Measurements from ENCODE around the gene STAT1. TPM values are rescaled to one million over a fixed set of nuclear protein-coding genes. Genes with fewer than 3 reads are reported as not detected.

Gene STAT1
- total RNA-seq, 1 donor = 132 TPM

DNA sequence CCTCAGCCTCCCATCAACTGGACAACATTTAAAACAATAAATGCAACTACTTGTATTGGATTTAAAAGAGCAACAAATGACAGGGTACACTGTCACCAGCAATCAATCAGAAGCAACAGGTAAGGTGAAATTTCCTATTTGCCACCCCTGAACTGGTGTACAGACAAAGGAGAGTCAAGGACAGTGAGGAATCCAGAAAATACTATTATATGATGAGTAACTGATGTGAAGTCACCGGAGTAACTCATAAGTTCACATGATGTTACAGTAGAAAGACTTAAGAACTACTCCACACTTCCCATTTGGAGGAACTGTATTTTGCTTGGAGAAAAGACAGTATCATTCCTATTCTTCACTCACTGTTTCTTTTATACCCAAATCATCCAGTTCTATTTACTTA is 4.1 kb upstream of the STAT1 start:
- TF ChIP-seq, protein P1, sequence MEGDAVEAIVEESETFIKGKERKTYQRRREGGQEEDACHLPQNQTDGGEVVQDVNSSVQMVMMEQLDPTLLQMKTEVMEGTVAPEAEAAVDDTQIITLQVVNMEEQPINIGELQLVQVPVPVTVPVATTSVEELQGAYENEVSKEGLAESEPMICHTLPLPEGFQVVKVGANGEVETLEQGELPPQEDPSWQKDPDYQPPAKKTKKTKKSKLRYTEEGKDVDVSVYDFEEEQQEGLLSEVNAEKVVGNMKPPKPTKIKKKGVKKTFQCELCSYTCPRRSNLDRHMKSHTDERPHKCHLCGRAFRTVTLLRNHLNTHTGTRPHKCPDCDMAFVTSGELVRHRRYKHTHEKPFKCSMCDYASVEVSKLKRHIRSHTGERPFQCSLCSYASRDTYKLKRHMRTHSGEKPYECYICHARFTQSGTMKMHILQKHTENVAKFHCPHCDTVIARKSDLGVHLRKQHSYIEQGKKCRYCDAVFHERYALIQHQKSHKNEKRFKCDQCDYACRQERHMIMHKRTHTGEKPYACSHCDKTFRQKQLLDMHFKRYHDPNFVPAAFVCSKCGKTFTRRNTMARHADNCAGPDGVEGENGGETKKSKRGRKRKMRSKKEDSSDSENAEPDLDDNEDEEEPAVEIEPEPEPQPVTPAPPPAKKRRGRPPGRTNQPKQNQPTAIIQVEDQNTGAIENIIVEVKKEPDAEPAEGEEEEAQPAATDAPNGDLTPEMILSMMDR (IDR thresholded peaks at IDR 0.05; ENCODE audit: insufficient read depth, low read depth, low read length) = no peak
- H3K4me3 ChIP-seq (ENCODE audit: low read depth, low read length) = no peak overlapping the region
- DNase-seq (ENCODE audit: low read depth) = no peak

DNA sequence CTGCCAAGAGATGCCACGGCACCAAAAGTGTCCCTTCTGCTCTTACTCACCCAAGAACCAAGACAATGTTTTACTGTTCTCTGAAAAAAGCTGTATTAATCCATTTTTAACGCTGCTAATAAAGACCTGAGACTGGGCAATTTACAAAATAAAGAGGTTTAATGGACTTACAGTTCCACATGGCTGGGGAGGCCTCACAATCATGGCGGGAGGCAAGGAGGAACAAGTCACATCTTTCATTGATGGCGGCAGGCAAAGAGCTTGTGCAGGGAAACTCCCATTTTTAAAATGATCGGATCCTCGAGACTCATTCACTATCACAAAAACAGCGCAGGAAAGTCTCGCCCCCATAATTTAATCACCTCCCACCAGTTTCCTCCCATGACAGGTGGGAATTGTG is 1.9 kb upstream of the STAT1 start:
- TF ChIP-seq, protein P1 (IDR thresholded peaks at IDR 0.05; ENCODE audit: insufficient read depth, low read depth, low read length) = no peak

DNA sequence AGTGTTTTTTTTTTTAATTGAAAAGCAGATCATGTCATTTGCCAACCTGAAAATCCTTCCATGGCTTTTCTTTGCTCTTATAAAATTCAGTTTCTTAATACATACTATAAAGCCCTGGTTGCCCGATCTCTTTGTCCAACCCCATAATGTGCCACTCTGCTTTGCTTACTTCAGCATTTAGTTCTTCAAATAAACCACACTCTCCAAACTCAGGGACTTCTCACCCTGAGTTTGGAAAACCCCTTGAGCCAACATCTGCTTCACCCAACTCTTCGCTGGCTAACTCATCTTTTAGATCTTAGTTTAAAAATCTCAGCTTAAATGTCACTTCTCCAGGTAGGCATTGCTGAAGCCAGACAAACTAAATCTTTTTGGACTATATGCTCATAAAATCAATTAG is 1.3 kb upstream of the STAT1 start:
- no peak overlapping the region for H3K4me3 ChIP-seq (ENCODE audit: low read depth, low read length)
- DNase-seq (ENCODE audit: low read depth) = no peak
- TF ChIP-seq, protein P1 (IDR thresholded peaks at IDR 0.05; ENCODE audit: insufficient read depth, low read depth, low read length) = no peak

More for the DNA sequence above, 1.9 kb upstream of the STAT1 start:
- DNase-seq (ENCODE audit: low read depth) = no peak
- no peak overlapping the region for H3K4me3 ChIP-seq (ENCODE audit: low read depth, low read length)

DNA sequence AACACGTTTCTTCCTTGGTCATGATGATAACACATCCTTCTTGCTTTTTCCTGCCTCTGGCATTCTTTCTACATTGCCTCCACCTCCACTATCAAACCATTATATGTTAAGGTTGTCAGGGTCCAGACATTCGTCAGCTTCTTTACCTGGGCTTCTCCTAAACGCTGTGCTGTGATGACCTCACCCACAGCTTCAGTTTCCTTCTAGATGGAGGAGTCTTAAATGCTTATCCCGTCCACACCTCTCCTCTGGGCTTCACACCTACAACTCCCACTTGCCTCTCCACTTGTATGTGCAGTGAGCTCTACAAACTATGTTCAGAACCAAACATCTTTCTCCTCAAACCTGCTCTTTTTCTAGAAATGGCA is 666 bp upstream of the STAT1 start:
- TF ChIP-seq, protein P1 (IDR thresholded peaks at IDR 0.05; ENCODE audit: insufficient read depth, low read depth, low read length) = no peak
- no peak for DNase-seq (ENCODE audit: low read depth)
- H3K4me3 ChIP-seq (ENCODE audit: low read depth, low read length) = peak overlapping the region; percentile 66

DNA sequence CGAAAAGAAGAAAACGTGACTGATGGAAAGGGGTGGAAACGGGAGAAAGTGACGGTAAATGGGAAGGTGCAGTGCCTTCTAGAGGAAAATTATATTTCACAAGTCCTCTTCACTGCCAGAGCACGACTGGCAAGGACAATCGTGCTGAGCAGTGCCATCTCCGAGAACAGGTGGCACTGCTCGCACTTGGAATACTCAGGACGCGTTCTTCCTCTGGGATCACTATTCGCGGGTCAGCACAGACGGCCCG is 364 bp downstream of the STAT1 start:
- DNase-seq (ENCODE audit: low read depth) = no peak
- peak overlapping the region; percentile 66 for H3K4me3 ChIP-seq (ENCODE audit: low read depth, low read length)
- TF ChIP-seq, protein P1 (IDR thresholded peaks at IDR 0.05; ENCODE audit: insufficient read depth, low read depth, low read length) = no peak

DNA sequence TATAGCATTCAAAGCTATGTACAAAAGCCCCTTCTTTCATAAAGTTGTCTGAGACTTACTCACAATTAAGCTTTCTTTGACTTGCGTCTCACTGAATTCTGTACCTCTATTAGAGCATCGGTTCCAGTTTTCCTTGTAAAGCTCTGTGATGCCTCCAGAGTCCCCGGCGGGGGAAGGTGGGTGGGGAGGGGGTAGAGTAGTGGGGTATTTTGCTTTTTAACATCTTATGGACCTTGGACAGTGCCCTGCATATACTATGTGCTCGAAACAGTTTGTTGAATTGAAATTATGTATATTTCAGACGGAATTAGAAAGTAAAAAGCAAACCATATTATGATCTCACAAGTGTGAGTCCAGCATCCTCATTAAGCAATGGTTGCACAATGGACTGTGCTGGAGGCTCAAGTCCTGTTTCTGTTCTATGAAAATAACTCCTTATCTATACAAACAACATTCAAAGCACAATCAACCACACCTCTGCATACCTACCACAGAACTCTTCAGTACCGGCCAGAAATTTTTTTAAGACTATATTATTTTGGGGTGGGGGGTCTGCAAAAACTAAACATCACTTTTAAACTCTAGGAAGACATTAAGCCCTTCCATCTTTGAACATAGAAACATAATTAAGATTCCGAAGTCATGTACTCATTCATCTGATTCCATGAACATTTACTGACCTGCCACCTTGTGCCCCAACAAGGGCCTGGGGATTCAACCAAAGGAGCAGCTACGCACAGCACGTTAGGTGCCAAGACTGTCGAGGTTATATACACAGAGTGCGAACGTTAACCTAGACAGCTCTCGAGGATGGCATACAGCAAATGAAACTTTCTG is 908 bp downstream of the STAT1 start:
- DNase-seq (ENCODE audit: low read depth) = peak; percentile 77
- TF ChIP-seq, protein P1 (IDR thresholded peaks at IDR 0.05; ENCODE audit: insufficient read depth, low read depth, low read length) = no peak
- peak overlapping the region; percentile 66 for H3K4me3 ChIP-seq (ENCODE audit: low read depth, low read length)

DNA sequence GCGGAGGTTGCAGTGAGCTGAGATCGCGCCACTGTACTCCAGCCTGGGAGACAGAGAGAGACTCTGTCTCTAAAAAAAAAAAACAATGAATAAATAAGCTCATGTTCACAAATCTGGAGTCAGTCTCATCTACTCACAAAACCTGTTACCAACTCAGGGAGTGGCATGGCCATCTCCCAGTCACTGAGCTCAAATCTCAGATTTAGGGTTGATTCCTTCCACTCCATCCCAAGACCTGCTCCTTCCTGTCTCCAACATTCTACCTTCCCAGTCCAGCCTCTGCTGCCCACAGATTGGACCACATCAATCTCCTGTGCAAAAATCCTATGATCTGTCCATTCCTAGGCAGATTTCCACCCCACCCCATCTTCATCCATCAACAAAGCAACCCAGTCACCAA is 1.6 kb downstream of the STAT1 start:
- DNase-seq (ENCODE audit: low read depth) = no peak
- peak overlapping the region; percentile 66 for H3K4me3 ChIP-seq (ENCODE audit: low read depth, low read length)
- TF ChIP-seq, protein P1 (IDR thresholded peaks at IDR 0.05; ENCODE audit: insufficient read depth, low read depth, low read length) = no peak
